H1 (cell line): ENCODE measurements around the gene RABL6. TPM values are rescaled to one million over a fixed set of nuclear protein-coding genes. Genes with fewer than 3 reads are reported as not detected.

Experiments used
- BACH1 ChIP-seq: IDR thresholded peaks from 2 replicates; pipeline ENCODE4 v1.6.1; 2012; ENCODE audit warnings: low read length, improper control_type of control experiment
- FOSL1 ChIP-seq: IDR thresholded peaks from 2 replicates; pipeline ENCODE4 v1.6.1; 2011; ENCODE audit warnings: mild to moderate bottlenecking, low read depth, low read length, moderate library complexity; ENCODE audit not compliant: insufficient read depth
- POLR2A ChIP-seq, 2 experiments: IDR thresholded peaks; 1 replicate in 1 of 2; 2 replicates in 1 of 2; pipeline ENCODE4 v1.6.1; 2011; ENCODE audit warnings: low read depth in 2 of 2, low read length in 2 of 2, mild to moderate bottlenecking in 2 of 2; ENCODE audit errors: control extremely low read depth in 1 of 2
- SIN3A ChIP-seq, 2 experiments: IDR thresholded peaks in 1 of 2; conservative IDR thresholded peaks in 1 of 2; 2 replicates each; pipeline ENCODE4 v1.6.1; 2011 to 2012; ENCODE audit warnings: low read length in 2 of 2, improper control_type of control experiment in 1 of 2, low read depth in 1 of 2, mild to moderate bottlenecking in 1 of 2
- SIRT6 ChIP-seq: IDR thresholded peaks from one replicate; pipeline ENCODE4 v1.7.1; 2012; ENCODE audit warnings: low read length, inconsistent platforms
- SP1 ChIP-seq: IDR thresholded peaks from 2 replicates; pipeline ENCODE4 v1.6.1; 2011; ENCODE audit warnings: low read depth, low read length
- TEAD4 ChIP-seq: IDR thresholded peaks from 2 replicates; pipeline ENCODE4 v1.6.1; 2012; ENCODE audit warnings: low read depth, low read length, inconsistent platforms, mixed read lengths
- polyA plus RNA-seq, 7 experiments: library from polyadenylated mRNA; depleted of rRNA in 3 of 7; stranded (reverse) in 5 of 7; unstranded in 2 of 7; fragments of >200 nt in 5 of 7; fragments of 200-250 nt in 2 of 7; gene quantifications; 1 replicate in 5 of 7; 2 replicates in 1 of 7; 4 replicates in 1 of 7; pipeline versions ENCODE4 v1.2.1 to v1.2.3, GENCODE V29; 2011 to 2013; ENCODE audit warnings: missing spikeins in 2 of 7, mixed read lengths in 2 of 7
- total RNA-seq: library from RNA; stranded (reverse); fragmentation: NEBNext Ultra II Directional; extraction: Animal tissue kit (Norgen Biotek cat#: 25700); gene quantifications from 2 replicates; pipeline ENCODE4 v1.2.1, GENCODE V29; 2021

RABL6 gene
- total and polyA plus RNA-seq, 2 of the 8 experiments (the other 6 are each of a cell fraction or from before 2014, with no cell fraction given): 70.1 to 130 TPM

DNA sequence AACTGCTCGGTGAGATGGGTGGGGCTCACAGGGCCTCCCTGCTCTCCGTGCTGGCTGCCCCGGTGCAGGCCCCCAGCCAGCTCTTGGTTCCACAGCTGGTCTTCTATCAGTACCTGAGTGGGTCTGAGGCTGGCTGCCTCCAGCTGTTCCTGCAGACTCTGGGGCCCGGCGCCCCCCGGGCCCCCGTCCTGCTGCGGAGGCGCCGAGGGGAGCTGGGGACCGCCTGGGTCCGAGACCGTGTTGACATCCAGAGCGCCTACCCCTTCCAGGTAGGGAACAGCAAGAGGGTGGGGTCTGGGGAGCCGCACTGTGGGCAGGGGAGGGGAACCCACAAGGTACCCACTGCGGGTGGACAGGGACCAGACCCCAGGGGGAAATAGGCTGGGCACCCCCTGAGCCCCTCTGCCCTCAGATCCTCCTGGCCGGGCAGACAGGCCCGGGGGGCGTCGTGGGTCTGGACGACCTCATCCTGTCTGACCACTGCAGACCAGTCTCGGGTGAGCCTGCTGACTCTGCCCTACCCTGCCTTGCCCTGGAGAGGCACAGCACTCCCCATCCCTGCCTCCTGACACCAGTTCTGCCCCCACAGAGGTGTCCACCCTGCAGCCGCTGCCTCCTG, 47.2 kb downstream of the RABL6 start (continued):
- TF ChIP-seq POLR2A (IDR thresholded peaks at IDR 0.05; ENCODE audit: control extremely low read depth in 1 of 2, low read depth in 2 of 2, low read length in 2 of 2) (no peak), SIN3A (conservative IDR thresholded peaks at IDR 0.05 in 1 of 2, IDR thresholded peaks at IDR 0.05 in 1 of 2; ENCODE audit: low read depth in 1 of 2, low read length in 2 of 2) (no peak), BACH1 (no peak), SP1 (no peak), TEAD4 (no peak), FOSL1 (no peak), SIRT6 (no peak)
